ENCODE data around the gene NEURL3.
"Not testable (repeated sequence)": the region's sequence is repeated elsewhere in the genome, so short reads cannot be mapped to it uniquely, and the experiment has no call there.

Gene NEURL3

GRCh38 chr2:96505231-96505889 lies at the start of gene NEURL3:
NEURL3 (minus strand) TSS chr2:96505357; CDS start chr2:96505286, 71 bp downstream.
- no peak for DNase-seq (ENCODE audit: low read depth in 1 of 2, low spot score in 1 of 2)

- peak; percentile 27 to 60 for DNase-seq (ENCODE audit: low read depth in 1 of 2, low spot score in 1 of 2)
These were observed 49.4 kb upstream of the NEURL3 start for GRCh38 chr2:96554293-96555145.

GRCh38 chr2:96553957-96554292 lies 48.8 kb upstream of the NEURL3 start:
- DNase-seq (ENCODE audit: low read depth in 1 of 2, low spot score in 1 of 2), result not testable (repeated sequence)

GRCh38 chr2:96553176-96553956 lies 48.2 kb upstream of the NEURL3 start:
- DNase-seq (ENCODE audit: low read depth in 1 of 2, low spot score in 1 of 2), result no peak

- no peak for DNase-seq (ENCODE audit: low read depth in 1 of 2, low spot score in 1 of 2)
These were observed 47.4 kb upstream of the NEURL3 start for GRCh38 chr2:96552315-96553175.

GRCh38 chr2:96551605-96552314 lies 46.6 kb upstream of the NEURL3 start:
- no peak for DNase-seq (ENCODE audit: low read depth in 1 of 2, low spot score in 1 of 2)

- no peak for DNase-seq (ENCODE audit: low read depth in 1 of 2, low spot score in 1 of 2)
These were observed 45.8 kb upstream of the NEURL3 start for GRCh38 chr2:96550787-96551604.

GRCh38 chr2:96549967-96550786 lies 45.0 kb upstream of the NEURL3 start:
- DNase-seq (ENCODE audit: low read depth in 1 of 2, low spot score in 1 of 2), result no peak

GRCh38 chr2:96549466-96549785 lies 44.3 kb upstream of the NEURL3 start:
- DNase-seq (ENCODE audit: low read depth in 1 of 2, low spot score in 1 of 2), result no peak

GRCh38 chr2:96548558-96549465 lies 43.7 kb upstream of the NEURL3 start:
- no peak for DNase-seq (ENCODE audit: low read depth in 1 of 2, low spot score in 1 of 2)

GRCh38 chr2:96547731-96548171 lies 42.6 kb upstream of the NEURL3 start:
- no peak for DNase-seq (ENCODE audit: low read depth in 1 of 2, low spot score in 1 of 2)

GRCh38 chr2:96547203-96547641 lies 42.1 kb upstream of the NEURL3 start:
- no peak for DNase-seq (ENCODE audit: low read depth in 1 of 2, low spot score in 1 of 2)

- no peak for DNase-seq (ENCODE audit: low read depth in 1 of 2, low spot score in 1 of 2)
These were observed 41.6 kb upstream of the NEURL3 start for GRCh38 chr2:96546797-96547196.

GRCh38 chr2:96546321-96546720 lies 41.2 kb upstream of the NEURL3 start:
- no peak for DNase-seq (ENCODE audit: low read depth in 1 of 2, low spot score in 1 of 2)

GRCh38 chr2:96542357-96542977 lies 37.3 kb upstream of the NEURL3 start:
- no peak for DNase-seq (ENCODE audit: low read depth in 1 of 2, low spot score in 1 of 2)

- no peak for DNase-seq (ENCODE audit: low read depth in 1 of 2, low spot score in 1 of 2)
These were observed 36.4 kb upstream of the NEURL3 start for GRCh38 chr2:96541398-96542152.
